C4-2B (cell line): ENCODE measurements around the gene AFDN.

Experiments used
- CTCF ChIP-seq: fragments of 450-650 bp; conservative IDR thresholded peaks from 2 replicates; pipeline ENCODE4 v1.5.1; 2017; ENCODE audit warnings: mild to moderate bottlenecking
- ZFX ChIP-seq: fragments of 450-650 bp; IDR thresholded peaks from 2 replicates; pipeline ENCODE4 v1.6.1; 2017

DNA sequence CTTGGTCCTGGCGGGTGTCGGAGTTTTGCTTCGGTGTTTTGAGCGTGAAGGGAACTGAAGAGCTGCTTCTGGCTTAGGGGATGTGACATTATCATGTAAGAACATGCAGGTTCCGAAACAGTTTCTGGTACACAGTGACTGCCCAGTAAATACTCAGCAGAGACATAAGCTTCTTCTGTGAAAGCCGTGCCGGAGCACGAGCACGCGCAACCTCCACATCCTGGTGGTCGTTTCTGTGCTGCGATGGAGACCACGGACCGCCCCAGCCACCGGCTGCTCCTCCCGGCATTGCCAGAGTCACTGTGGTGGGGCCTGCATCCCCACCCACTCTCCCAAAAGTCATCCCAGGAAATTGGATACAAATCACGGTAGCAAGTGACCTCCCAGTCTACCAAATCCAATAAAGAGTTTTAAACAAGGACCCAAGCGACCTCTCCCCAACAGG, 189.5 kb downstream of the AFDN start:
- TF ChIP-seq CTCF, result no peak
- TF ChIP-seq ZFX, result no peak
